ENCODE measurements around the gene CTSO. TPM values are rescaled to one million over a fixed set of nuclear protein-coding genes. Genes with fewer than 3 reads are reported as not detected.

Gene CTSO
- total RNA-seq, 1 donor from 2014 or later, result 19.6 TPM

Other genes with a start within 250 kb of the CTSO start
- gene GUCY1B1, start 194.8 kb downstream of the CTSO start, total RNA-seq, result 12.6 TPM
- not detected for gene ASIC5, start 87.6 kb downstream of the CTSO start, total RNA-seq
- gene TDO2, start 50.2 kb downstream of the CTSO start, total RNA-seq, result 0.59 TPM

All from skin of body (tissue), 1 donor.